Smooth muscle cell of the brain vasculature (primary cell): Measurements from ENCODE around the gene MLLT3.
"Not testable (repeated sequence)": the region's sequence is repeated elsewhere in the genome, so short reads cannot be mapped to it uniquely, and the experiment has no call there.

ENCODE experiments used
- DNase-seq: peaks from one replicate; pipeline ENCODE4 v3.0.0-alpha.2; 2012; ENCODE audit warnings: low read depth, low spot score

MLLT3 gene

GRCh38 chr9:20597862-20598261 is 24.4 kb downstream of the MLLT3 start:
- DNase-seq = no peak

GRCh38 chr9:20594608-20595007 is 27.7 kb downstream of the MLLT3 start:
- DNase-seq = no peak

- peak; percentile 54 for DNase-seq
These were observed 28.8 kb downstream of the MLLT3 start for GRCh38 chr9:20593537-20593936.

- no peak for DNase-seq
These were observed 29.2 kb downstream of the MLLT3 start for GRCh38 chr9:20593105-20593504.

- no peak for DNase-seq
These were observed 29.6 kb downstream of the MLLT3 start for GRCh38 chr9:20592673-20593072.

- no peak for DNase-seq
These were observed 31.1 kb downstream of the MLLT3 start for GRCh38 chr9:20591223-20591622.

- no peak for DNase-seq
These were observed 37.2 kb downstream of the MLLT3 start for GRCh38 chr9:20584968-20585643.

GRCh38 chr9:20583088-20583487 is 39.2 kb downstream of the MLLT3 start:
- DNase-seq = not testable (repeated sequence)

- DNase-seq = no peak
These were observed 40.1 kb downstream of the MLLT3 start for GRCh38 chr9:20582150-20582549.

GRCh38 chr9:20580673-20581072 is 41.6 kb downstream of the MLLT3 start:
- no peak for DNase-seq

- DNase-seq = no peak
These were observed 42.6 kb downstream of the MLLT3 start for GRCh38 chr9:20579524-20580314.

GRCh38 chr9:20573023-20573422 is 49.3 kb downstream of the MLLT3 start:
- DNase-seq = no peak

GRCh38 chr9:20570756-20571155 is 51.5 kb downstream of the MLLT3 start:
- no peak for DNase-seq

GRCh38 chr9:20570087-20570486 is 52.2 kb downstream of the MLLT3 start:
- no peak for DNase-seq

- DNase-seq = no peak
These were observed 52.8 kb downstream of the MLLT3 start for GRCh38 chr9:20569525-20569924.

- no peak for DNase-seq
These were observed 53.9 kb downstream of the MLLT3 start for GRCh38 chr9:20568400-20568799.

- DNase-seq = no peak
These were observed 55.9 kb downstream of the MLLT3 start for GRCh38 chr9:20566401-20566800.

GRCh38 chr9:20564650-20565049 is 57.6 kb downstream of the MLLT3 start:
- DNase-seq = no peak

- no peak for DNase-seq
These were observed 58.4 kb downstream of the MLLT3 start for GRCh38 chr9:20563917-20564316.

GRCh38 chr9:20562051-20562450 is 60.2 kb downstream of the MLLT3 start:
- no peak for DNase-seq

GRCh38 chr9:20561531-20561930 is 60.8 kb downstream of the MLLT3 start:
- DNase-seq = no peak

- no peak for DNase-seq
These were observed 62.9 kb downstream of the MLLT3 start for GRCh38 chr9:20559231-20559890.

- peak; percentile 43 for DNase-seq
These were observed 63.7 kb downstream of the MLLT3 start for GRCh38 chr9:20558566-20559016.
